Measurements from ENCODE around the gene LYZL1.

GRCh38 chr10:29257784-29258135 is 31.1 kb upstream of the LYZL1 start:
- TF ChIP-seq POLR2AphosphoS5 (IDR thresholded peaks at IDR 0.05; ENCODE audit: low read depth), result no peak
- TF ChIP-seq CTCF (IDR thresholded peaks at IDR 0.05; ENCODE audit: insufficient read depth, low read length), result no peak

All from HL-60 (cell line).